LHCN-M2 (cell line): Measurements from ENCODE around the gene TGFBR2. TPM values are rescaled to one million over a fixed set of nuclear protein-coding genes. Genes with fewer than 3 reads are reported as not detected.

ENCODE experiments used
- DNase-seq: peaks from one replicate; pipeline ENCODE4 v3.0.0-alpha.2; 2012; ENCODE audit warnings: low read depth
- total RNA-seq: library from RNA; depleted of rRNA; stranded (reverse); fragments of >200 nt; gene quantifications from 2 replicates; pipeline ENCODE4 v1.2.3, GENCODE V29; 2014

Gene TGFBR2
- total RNA-seq, 1 experiment from 2014 or later: 330 TPM

DNA sequence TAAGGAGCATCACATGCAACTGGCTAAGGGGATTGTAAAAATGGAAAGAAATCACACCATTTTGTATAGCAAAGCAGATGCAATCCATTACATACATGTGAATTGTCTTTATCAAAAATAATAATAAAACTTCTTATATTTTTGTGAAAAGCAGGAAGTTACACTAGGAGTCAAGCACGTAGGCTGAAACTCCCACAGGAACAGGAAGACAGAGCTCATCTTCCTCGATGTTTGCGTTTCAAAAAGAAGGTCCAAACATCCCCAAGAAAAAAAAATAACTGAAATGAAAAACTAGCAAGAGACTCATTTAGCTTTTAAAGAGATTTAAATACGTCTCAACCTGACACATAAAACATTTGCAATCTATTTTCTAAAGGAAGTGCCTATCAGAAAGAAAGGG is 106.6 kb downstream of the TGFBR2 start:
- no peak for DNase-seq

DNA sequence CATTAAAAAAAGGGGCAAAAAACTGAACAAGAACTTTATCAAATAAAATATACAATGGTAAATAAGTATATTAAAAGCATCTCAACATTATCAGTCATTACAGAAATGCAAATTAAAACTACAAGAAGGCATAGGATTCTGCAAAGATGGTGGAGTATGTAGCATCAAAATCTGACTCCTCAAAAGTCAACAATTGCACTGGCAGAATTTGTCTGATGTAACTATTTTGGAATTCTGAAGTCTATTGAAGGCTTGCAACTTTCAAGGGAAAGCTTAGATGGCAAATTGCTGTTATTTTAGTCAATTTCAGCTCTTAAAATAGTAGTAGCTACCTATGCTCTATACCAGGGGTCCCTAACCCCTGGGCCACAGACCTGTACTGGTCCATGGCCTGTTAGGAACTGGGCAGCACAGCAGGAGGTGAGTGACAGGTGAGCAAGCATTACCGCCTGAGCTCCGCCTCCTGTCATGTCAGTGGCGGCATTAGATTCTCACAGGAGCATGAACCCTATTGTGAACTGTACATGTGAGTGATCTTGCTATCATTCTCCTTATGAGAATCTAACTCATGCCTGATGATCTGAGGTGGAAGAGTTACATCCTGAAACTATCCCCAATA is 107.6 kb downstream of the TGFBR2 start:
- no peak for DNase-seq

DNA sequence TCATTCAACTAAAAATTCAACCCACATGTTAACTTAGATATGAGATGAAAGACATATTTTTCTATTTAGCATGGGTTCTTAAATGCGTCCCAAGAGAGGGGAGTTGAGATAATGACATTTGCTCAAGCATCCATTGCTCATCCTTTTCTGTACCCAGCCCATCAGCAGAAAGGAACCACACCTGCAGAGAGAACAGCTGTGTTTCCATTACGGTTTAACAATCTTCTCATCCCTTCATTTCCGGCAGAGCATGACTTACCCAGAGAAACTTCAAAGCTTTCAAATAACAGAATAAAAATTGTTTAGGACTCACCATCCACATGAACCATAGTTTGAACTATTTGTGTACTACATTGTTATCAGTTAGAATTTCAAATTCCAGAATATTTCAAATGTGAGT is 113.1 kb downstream of the TGFBR2 start:
- DNase-seq: no peak

DNA sequence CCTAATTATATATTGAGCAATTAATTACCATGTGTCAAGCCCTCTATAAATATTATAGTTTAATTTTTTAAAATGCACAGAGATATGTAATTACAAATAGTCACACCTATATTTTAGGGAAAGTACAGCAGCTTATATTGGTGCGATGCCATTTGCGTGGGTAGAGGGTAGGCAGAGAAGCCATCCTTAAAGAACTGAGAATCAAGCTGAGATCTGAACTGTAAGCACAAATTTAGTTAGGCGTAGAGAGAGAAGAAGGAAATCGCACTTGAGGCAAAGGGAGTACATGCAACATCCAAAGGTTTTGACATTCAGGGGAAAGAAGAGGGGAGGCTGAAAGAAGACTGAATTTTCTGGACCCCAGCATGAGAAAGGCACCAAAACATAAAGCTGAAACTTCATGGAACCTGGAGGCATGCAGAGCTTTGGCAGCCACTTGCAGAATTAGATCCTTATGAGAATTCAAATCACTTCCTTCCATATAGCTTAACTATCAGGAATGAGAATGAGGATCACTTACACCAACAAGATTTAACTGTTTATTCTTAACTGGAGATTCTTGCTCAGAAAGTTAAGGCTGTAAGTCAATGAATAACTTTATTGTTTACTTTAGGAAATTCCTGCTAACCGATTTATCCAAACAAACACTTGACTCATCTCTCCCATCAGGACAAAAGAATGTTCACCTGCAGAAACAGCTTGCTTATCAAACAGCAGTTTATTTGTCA is 114.3 kb downstream of the TGFBR2 start:
- DNase-seq: peak; percentile 74

- no peak for DNase-seq
Measured at GRCh38 chr3:30721314-30721634, 114.9 kb downstream of the TGFBR2 start.

- DNase-seq: no peak
Measured at GRCh38 chr3:30723211-30723610, 116.8 kb downstream of the TGFBR2 start.

- DNase-seq: no peak
Measured at GRCh38 chr3:30724863-30725262, 118.5 kb downstream of the TGFBR2 start.

GRCh38 chr3:30728143-30728542 is 121.7 kb downstream of the TGFBR2 start:
- no peak for DNase-seq

GRCh38 chr3:30729512-30729911 is 123.1 kb downstream of the TGFBR2 start:
- no peak for DNase-seq

GRCh38 chr3:30729936-30730335 is 123.5 kb downstream of the TGFBR2 start:
- DNase-seq: no peak

- no peak for DNase-seq
Measured at GRCh38 chr3:30730967-30731366, 124.6 kb downstream of the TGFBR2 start.

- DNase-seq: no peak
Measured at GRCh38 chr3:30733209-30733608, 126.8 kb downstream of the TGFBR2 start.

DNA sequence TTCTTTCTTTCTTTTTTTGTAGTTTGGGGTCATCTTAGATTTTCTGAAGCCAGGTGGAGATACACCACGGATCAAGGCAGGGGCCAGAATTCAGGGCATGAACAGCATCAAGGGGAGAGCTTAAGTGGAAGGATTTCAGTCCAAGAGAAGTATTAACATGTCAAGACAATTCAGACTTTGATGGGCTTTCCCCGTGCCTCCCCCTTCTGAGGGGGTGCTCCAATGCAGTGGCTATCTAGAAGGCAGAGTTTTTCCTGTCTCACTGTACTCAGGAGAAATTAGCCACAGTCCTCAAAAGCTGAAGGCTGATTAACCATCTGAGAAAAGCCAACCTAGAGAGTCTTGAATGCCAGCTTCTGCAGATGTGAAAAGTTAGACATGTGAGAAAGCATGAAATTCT is 127.3 kb downstream of the TGFBR2 start:
- no peak for DNase-seq

- DNase-seq: no peak
Measured at GRCh38 chr3:30737743-30738499, 131.5 kb downstream of the TGFBR2 start.

DNA sequence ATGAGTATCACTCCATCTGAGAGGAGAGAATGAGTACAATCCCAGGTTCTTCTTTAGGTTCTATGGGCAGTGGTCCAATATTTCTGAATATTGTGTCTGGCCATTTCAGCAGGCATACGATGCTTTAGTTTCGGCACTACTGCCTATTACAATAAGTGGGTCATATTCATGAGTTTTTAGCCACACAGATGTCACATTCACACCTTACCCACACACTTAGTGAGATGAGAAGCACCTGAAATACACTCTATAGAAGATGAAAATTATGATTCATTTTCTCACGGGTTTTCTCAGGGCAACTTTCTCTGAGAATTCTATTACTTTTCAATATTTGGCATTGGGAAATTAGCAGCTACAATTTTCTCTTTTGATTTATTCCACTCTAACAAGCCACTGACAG is 132.2 kb downstream of the TGFBR2 start:
- DNase-seq: no peak

GRCh38 chr3:30741889-30742288 is 135.5 kb downstream of the TGFBR2 start:
- peak; percentile 26 for DNase-seq

DNA sequence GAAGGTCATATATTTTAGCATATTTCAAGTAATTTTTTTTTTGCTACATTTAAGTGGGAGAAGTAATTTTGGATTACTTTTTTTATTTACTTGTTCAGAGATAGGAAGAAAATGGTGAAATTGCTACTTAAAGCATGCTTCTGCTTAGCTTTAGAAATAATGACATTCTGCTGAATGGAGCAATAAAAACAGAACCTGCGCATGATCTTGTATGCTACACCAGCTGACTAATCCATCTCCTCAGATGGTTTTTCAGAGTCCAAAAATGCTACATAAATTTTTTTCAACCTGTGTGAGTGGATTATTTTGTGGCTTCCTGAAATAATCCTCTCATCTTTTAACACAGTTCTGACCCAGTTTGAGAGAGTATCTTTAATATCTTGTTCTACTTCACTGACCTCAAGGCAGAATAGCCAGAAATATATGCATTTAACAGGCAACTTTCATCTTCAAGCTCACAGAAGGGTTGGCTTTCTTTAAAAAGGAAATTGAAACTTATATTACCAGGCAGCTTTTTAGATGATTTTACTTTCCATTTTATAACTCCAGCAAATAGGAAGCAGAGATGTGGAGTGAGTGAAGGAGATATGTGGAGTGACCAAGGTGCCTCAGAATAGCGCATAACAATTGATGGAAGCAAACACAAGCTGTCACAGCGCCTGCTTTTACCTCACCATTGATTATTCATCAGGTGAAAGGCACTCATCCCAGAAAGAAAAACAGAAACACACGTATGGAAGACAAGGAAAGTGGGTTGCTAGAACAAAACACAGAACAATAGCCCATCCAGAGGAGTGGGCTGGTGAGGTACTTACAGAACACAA is 136.6 kb downstream of the TGFBR2 start:
- no peak for DNase-seq
